GM11168 (cell line): ENCODE measurements around the gene CD2AP.

Experiments
- in situ Hi-C: fragments of 300-500 bp; cut with MboI; formaldehyde crosslinking; loops from one replicate; pipeline ENCODE4 v1.12.0; 2022; ENCODE audit warnings: low sequenced_read_pairs; ENCODE audit not compliant: unreplicated experiment

Gene CD2AP

DNA sequence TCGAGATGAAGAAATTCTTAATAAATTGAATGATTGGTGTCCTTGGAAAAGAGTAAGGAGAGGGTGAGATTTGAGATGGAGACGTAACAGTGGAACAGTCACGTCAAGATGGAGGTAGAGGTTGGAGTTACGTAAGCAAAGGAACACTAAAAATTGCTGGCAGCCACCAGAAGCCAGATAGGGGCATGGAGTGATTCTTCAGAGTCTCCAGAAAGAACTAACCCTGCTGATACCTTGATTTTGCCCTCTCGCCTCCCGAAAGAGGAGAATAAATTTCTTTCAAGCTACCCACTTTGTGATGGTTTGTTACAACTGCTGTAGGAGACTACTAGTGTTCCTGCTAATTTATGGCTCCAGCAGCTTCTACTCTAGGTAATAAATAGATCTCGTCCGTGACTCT, 17.6 kb downstream of the CD2AP start:
- in situ Hi-C loops: no loop called here

GRCh38 chr6:47495954-47496545, 18.5 kb downstream of the CD2AP start:
- in situ Hi-C loops: no loop called here

GRCh38 chr6:47496935-47497579, 19.5 kb downstream of the CD2AP start:
- in situ Hi-C loops: no loop called here

- in situ Hi-C loops: no loop called here
Observed at GRCh38 chr6:47502920-47503319, 25.3 kb downstream of the CD2AP start.

DNA sequence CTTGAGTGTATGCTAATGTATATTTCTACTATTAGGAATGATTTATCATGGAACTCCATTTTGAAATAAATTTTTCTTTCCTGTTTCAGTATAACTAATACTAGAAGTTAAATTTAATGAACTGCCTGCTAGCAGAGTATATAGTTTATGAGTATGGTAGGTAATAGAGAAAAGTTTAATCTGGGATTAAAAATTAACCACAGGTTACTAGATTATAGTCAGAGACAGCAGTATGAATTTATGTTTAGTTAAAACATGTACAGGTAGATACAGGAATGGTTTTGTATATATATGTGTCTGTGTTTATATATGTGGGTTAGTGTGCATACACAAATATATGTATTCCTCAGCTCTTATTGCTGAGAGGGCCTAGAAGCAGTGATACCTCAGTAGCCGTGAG, 32.3 kb downstream of the CD2AP start:
- in situ Hi-C loops: no loop called here

DNA sequence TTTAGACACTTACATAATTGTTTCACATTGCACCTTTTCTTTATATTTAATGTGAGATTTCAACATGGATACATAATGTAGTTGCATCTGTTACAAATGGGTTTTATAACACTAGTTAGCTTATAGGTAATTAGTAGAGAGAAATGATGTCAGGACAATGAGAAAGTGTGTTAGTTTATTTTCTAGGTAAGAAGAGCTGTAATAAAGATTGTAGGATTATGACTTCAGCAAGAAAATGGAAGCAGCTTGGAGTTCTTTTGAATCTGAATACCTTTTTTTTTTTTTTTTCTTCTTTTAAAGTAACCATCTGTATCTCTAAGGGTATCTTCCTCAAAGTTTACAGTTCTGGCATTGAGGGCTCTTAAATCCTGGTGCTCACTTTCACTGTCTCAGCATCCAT, 35.3 kb downstream of the CD2AP start:
- in situ Hi-C loops: no loop called here

DNA sequence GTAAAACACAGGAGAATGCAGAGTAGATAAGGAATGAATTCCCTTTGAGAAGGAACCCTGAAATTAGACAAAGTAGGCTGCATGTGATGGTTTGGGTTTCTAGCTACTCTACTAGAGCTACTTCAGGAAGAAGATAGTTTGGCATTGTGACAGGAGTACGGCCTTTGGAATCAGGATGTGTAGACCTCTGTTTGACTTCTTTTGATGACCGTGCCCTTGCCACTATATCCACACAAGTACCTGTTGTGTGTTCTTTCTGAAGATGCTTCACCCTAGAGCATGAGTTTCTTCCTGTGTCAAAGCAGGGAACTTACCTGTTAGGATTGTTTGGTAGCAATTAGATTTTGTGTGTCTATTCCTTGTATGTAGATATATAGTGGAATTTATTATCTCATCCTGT, 41.7 kb downstream of the CD2AP start:
- in situ Hi-C loops: no loop called here

DNA sequence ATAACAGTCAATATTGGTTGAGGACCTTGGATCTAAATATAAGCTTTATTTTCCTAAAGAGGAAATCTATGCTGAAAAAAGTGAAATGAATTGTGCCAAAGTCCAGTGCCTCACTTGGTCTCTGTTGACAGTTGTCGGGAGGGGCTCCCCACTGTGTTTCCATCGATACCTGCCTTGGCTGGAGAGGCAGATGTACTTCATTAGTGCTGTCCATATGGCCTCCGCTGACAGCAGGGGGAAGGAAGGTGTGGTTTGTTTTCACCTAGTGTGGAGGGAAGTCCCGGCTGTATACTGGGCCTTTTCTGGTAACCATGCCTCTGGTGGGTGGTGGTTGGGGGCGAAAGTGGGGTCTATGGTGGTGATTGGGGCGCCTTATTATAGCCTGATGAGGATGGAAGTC, 42.7 kb downstream of the CD2AP start:
- in situ Hi-C loops: no loop called here

- in situ Hi-C loops: no loop called here
Observed at GRCh38 chr6:47521961-47522360, 44.4 kb downstream of the CD2AP start.

GRCh38 chr6:47524136-47524845, 46.7 kb downstream of the CD2AP start:
- in situ Hi-C loops: no loop called here

GRCh38 chr6:47525330-47526057, 47.9 kb downstream of the CD2AP start:
- in situ Hi-C loops: no loop called here

DNA sequence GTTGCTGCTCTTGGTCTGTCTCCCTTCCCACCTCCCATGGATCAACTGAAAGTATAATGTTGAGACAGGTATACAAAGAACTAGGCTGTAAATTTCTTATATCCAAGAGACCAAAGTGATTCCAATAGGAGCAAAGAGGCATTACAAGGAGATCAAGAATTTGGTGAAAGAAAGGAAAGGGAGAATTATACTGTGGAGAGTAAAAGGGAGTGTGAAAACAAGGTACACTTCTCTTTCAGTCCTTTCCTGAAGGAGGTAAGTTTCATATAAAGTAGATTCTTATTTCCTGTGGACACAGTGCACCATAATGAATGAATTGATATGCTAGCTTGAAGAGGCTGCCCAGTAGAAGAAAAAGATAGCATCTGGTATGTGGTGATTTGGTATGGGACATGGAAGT, 49.7 kb downstream of the CD2AP start:
- in situ Hi-C loops: no loop called here

DNA sequence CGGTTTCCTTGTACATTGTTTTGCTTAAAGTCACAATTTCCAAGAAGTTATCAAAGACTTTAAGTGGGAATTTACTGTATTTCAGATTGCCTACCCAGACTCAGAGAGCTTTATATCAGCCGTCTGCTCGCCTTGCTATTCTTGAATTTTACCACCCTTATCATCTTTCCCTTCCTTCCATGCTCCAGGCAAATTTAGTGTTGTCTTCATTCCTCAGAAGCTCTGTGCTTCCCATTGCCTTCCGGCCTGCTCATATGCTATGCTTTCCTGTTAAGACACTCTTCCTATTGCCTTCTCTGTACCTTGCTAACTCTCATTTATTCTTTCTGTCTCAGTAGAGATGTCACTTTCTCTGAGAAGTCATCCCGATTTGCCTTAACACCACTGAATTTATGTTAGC, 52.1 kb downstream of the CD2AP start:
- in situ Hi-C loops: no loop called here

- in situ Hi-C loops: no loop called here
Observed at GRCh38 chr6:47532981-47533585, 55.5 kb downstream of the CD2AP start.

GRCh38 chr6:47534063-47534462, 56.5 kb downstream of the CD2AP start:
- in situ Hi-C loops: no loop called here

DNA sequence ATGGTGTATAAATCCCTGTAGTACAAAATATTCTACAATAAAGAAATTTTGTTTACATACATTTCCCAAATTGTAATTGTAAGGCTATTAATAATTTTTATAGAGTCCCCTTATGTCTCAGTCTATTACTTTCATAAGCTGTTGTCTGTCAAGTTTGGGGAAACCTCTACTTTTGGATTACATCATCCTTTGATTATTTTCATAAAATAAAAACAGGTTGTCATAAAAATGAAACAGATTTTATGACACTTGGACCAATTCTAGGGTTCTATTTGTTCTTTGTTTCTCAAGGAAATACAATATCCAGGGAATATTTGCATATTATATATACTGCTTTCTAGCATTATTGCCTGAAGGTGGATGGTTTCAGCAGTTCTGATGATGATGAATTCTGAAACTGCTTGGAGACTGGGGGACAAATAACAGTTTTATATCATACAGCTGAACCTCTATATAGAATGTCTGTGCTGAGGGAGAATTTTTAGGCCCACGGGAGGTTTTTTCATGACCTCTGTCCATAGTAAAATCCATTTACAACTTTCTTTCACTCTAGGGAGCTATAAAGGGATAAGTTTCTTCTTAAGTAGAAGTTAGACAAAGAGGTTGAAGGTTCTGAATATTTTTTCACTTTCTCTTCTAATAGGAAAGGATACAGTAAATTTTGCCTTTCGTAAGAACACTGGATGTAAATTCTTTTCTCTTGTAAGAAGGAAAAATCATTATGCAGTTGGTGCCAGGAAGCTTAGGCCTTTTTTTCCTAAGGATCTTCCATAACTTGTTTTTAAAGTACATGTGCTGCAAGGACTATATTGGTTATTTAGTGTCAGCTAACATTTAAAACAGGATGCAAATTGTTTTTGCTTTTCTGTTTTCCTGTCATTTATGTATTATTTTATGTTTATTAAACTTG, 58.0 kb downstream of the CD2AP start:
- in situ Hi-C loops: no loop called here

- in situ Hi-C loops: no loop called here
Observed at GRCh38 chr6:47536816-47537401, 59.3 kb downstream of the CD2AP start.

DNA sequence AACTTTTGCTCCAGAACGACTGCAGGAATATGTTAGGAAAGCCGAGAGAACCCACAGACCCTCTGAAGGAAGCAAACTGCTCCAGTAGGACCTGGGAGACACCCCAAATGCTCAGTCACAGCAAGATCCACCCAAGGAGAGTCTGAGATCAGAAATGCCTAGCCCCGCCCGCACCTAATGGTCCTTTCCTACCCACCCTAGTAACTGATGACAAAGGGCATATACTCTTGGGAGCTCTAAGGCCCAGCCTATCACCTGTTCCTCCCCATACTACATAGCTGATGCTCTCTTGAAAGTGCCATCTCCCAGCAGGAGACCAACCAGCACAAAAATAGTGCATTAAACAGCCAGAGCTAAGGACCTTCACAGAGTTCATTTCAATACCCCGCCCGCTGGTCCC, 67.6 kb downstream of the CD2AP start:
- in situ Hi-C loops: no loop called here

DNA sequence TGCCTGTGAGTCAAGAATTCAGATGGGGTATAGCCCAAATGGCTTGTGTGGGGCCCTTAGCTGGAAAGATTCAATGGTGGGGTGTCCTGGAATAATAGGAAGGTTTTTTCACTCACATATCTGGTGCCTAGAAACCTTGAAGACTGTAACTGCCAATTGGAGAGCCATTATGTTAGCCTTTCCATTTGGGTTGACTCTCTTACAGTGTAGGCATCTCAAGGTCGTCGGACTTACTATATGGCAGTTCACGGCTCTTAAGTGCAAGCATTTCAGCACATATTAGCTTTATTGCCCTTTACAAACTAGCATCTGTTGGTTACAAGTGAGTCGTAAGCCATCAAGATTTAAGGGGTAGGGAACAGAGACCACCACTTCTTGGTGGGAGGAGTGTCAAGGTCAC, 74.1 kb downstream of the CD2AP start:
- in situ Hi-C loops: no loop called here
